Measurements from ENCODE around the gene JPH3.

DNA sequence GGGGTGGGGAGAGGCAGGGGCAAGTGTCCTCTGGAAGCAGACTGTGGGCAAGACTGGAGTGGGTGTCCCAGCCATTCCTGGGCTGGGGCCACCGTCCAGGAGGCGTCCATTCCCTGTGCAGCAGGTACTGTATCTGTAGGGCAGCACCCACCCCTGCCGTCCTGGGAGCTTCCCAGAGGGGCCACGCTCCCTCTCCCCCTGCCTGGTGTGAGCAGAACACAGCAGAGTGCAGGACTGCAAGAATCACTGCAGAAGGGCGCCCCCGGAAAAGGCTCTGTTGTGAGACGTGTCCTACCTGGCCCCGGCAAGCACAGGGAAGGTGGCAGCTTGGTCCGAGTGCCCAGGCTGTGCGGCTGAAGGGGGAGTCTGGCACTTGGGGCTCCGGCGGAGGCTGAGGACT, 93.2 kb downstream of the JPH3 start:
- TF ChIP-seq CTCF (conservative IDR thresholded peaks at IDR 0.05), result no peak
- no peak for TF ChIP-seq EZH2 (IDR thresholded peaks at IDR 0.05; ENCODE audit: low read depth)
